Measurements from ENCODE around the gene GNPTG. TPM values are rescaled to one million over a fixed set of nuclear protein-coding genes. Genes with fewer than 3 reads are reported as not detected.
A peak's percentile ranks its signal among the peaks of the same experiment; 100 is the strongest.

The GNPTG gene
- total RNA-seq, 1 donor = 69.1 TPM

DNA sequence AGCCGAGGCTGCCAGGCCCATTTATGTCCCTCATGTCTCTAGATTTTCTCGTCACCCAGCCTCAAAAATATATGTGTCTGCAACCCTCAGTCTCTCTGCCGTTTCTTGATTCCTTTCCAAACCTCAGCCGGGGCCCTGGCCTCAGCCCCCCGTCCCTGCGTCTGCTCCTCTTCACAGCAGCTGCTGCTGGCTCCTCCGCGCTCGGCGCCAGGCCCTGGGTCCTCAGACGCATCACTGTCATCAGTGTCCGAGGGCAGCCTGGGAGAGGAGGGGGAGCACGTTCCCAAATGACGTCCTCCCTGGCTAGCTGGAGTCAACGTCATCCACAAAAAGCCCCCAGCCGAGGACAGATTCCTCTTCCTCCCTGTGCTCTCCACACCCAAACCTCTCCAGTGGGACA lies 2.4 kb upstream of the GNPTG start:
- Histone ChIP-seq H3K4me1 (ENCODE audit: insufficient read depth, low read length) (peaks cover 15% of the 10 kb centered on the region), H3K4me2 (ENCODE audit: insufficient read depth, low read length) (no peak overlapping the region), H4K20me1 (ENCODE audit: insufficient read depth, low read length) (peaks cover 11% of the 10 kb centered on the region), H3K79me2 (ENCODE audit: insufficient read depth, low read length) (peaks cover 45% of the 10 kb centered on the region), H3K27ac (ENCODE audit: low read depth, low read length) (no peak overlapping the region), H3K9me3 (ENCODE audit: low read depth, low read length) (no peaks in the 10 kb centered on the region), H2AFZ (ENCODE audit: low read length) (no peak overlapping the region), H3K4me3 (ENCODE audit: insufficient read depth, low read length) (no peak overlapping the region), H3K36me3 (ENCODE audit: insufficient read depth, low read length) (peaks cover 20% of the 10 kb centered on the region), H3K27me3 (ENCODE audit: insufficient read depth, low read length) (no peaks in the 10 kb centered on the region)
- no peak for DNase-seq (ENCODE audit: insufficient read length, low spot score, missing footprints)
- TF ChIP-seq, protein P1, sequence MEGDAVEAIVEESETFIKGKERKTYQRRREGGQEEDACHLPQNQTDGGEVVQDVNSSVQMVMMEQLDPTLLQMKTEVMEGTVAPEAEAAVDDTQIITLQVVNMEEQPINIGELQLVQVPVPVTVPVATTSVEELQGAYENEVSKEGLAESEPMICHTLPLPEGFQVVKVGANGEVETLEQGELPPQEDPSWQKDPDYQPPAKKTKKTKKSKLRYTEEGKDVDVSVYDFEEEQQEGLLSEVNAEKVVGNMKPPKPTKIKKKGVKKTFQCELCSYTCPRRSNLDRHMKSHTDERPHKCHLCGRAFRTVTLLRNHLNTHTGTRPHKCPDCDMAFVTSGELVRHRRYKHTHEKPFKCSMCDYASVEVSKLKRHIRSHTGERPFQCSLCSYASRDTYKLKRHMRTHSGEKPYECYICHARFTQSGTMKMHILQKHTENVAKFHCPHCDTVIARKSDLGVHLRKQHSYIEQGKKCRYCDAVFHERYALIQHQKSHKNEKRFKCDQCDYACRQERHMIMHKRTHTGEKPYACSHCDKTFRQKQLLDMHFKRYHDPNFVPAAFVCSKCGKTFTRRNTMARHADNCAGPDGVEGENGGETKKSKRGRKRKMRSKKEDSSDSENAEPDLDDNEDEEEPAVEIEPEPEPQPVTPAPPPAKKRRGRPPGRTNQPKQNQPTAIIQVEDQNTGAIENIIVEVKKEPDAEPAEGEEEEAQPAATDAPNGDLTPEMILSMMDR (IDR thresholded peaks at IDR 0.05; ENCODE audit: extremely low read depth, low read depth, low read length) = no peak

DNA sequence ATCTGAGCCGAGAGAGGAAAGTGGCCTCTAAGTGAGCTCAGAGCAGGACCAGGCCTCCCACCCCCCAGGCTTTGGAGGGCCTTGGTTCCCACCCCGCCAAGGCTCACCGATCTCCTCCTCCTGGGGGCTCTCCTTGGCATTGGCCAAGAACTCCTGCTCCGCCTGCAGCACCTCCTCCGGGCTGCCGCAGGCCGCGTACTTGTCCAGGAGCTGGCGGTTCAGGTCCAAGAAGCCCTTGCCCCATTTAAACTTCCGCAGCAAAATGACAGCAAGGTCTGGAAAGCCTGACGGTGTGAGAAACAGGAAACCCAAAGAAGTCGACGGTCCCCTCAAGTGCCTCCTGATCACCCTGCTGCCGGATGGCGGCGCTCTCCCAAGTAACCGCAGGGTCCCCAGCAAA lies 1.8 kb upstream of the GNPTG start:
- no peak for DNase-seq (ENCODE audit: insufficient read length, low spot score, missing footprints)
- Histone ChIP-seq H3K79me2 (ENCODE audit: insufficient read depth, low read length) (peaks cover 51% of the 10 kb centered on the region), H3K4me3 (ENCODE audit: insufficient read depth, low read length) (no peak overlapping the region), H2AFZ (ENCODE audit: low read length) (no peak overlapping the region), H3K4me1 (ENCODE audit: insufficient read depth, low read length) (peaks cover 15% of the 10 kb centered on the region), H4K20me1 (ENCODE audit: insufficient read depth, low read length) (peaks cover 11% of the 10 kb centered on the region), H3K4me2 (ENCODE audit: insufficient read depth, low read length) (no peak overlapping the region), H3K27me3 (ENCODE audit: insufficient read depth, low read length) (no peaks in the 10 kb centered on the region), H3K36me3 (ENCODE audit: insufficient read depth, low read length) (peaks cover 20% of the 10 kb centered on the region), H3K27ac (ENCODE audit: low read depth, low read length) (no peak overlapping the region), H3K9me3 (ENCODE audit: low read depth, low read length) (no peaks in the 10 kb centered on the region)
- TF ChIP-seq, protein P1 (IDR thresholded peaks at IDR 0.05; ENCODE audit: extremely low read depth, low read depth, low read length) = no peak

DNA sequence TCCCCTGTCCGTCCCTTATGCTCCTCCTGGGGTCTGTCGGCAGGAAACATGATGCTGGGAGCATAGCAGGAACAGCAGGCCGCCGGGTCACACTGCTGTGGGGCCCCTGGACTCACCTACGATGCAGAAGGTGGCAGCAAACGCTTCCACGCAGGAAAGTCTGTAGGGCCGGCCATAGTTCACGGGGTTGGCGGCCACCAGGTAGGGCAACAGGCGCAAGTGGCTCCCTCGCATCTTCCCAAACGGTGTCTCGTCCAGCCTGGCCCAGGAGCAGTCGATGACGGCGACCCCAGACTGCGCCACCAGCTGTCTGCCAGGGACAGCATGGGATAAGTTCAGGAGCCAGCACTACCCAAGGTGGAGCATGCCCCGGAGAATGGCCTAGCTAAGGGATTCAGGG lies 1.0 kb upstream of the GNPTG start:
- Histone ChIP-seq H3K4me1 (ENCODE audit: insufficient read depth, low read length) (peaks cover 15% of the 10 kb centered on the region), H2AFZ (ENCODE audit: low read length) (no peak overlapping the region), H3K79me2 (ENCODE audit: insufficient read depth, low read length) (peaks cover 58% of the 10 kb centered on the region), H3K27me3 (ENCODE audit: insufficient read depth, low read length) (no peaks in the 10 kb centered on the region), H3K4me3 (ENCODE audit: insufficient read depth, low read length) (peak overlapping the region; percentile 97), H3K4me2 (ENCODE audit: insufficient read depth, low read length) (peak overlapping the region; percentile 99), H4K20me1 (ENCODE audit: insufficient read depth, low read length) (peaks cover 16% of the 10 kb centered on the region), H3K27ac (ENCODE audit: low read depth, low read length) (peak overlapping the region; percentile 45), H3K9me3 (ENCODE audit: low read depth, low read length) (no peaks in the 10 kb centered on the region), H3K36me3 (ENCODE audit: insufficient read depth, low read length) (peaks cover 20% of the 10 kb centered on the region)
- TF ChIP-seq, protein P1 (IDR thresholded peaks at IDR 0.05; ENCODE audit: extremely low read depth, low read depth, low read length) = no peak
- DNase-seq (ENCODE audit: insufficient read length, low spot score, missing footprints) = no peak

DNA sequence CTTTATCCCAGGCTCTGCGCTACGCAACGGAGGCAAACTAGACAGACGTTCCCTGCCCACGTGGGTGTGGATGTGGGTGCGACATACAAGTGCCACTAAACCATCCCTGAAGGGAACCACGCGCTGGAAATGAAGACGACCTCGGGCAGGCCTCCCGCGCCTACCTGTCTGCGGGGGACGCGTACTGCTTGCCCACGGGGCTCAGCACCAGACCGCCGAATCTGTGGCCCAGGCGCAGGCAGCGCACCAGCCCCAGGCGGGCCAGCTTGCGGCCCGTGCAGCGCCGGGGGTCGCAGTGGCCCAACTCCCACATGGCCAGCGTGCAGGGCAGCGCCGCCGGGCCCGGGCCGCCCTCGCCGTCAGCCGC lies 533 bp upstream of the GNPTG start:
- TF ChIP-seq, protein P1 (IDR thresholded peaks at IDR 0.05; ENCODE audit: extremely low read depth, low read depth, low read length) = no peak
- H3K4me1 ChIP-seq (ENCODE audit: insufficient read depth, low read length) = peaks cover 15% of the 10 kb centered on the region
- peak overlapping the region; percentile 99 for H3K4me2 ChIP-seq (ENCODE audit: insufficient read depth, low read length)
- peaks cover 20% of the 10 kb centered on the region for H3K36me3 ChIP-seq (ENCODE audit: insufficient read depth, low read length)
- H3K27ac ChIP-seq (ENCODE audit: low read depth, low read length) = peak overlapping the region; percentile 45
- peak overlapping the region; percentile 51 for H2AFZ ChIP-seq (ENCODE audit: low read length)
- peaks cover 16% of the 10 kb centered on the region for H4K20me1 ChIP-seq (ENCODE audit: insufficient read depth, low read length)
- H3K27me3 ChIP-seq (ENCODE audit: insufficient read depth, low read length) = no peaks in the 10 kb centered on the region
- no peaks in the 10 kb centered on the region for H3K9me3 ChIP-seq (ENCODE audit: low read depth, low read length)
- DNase-seq (ENCODE audit: insufficient read length, low spot score, missing footprints) = no peak
- peaks cover 63% of the 10 kb centered on the region for H3K79me2 ChIP-seq (ENCODE audit: insufficient read depth, low read length)
- H3K4me3 ChIP-seq (ENCODE audit: insufficient read depth, low read length) = peak overlapping the region; percentile 97
